ENCODE results near the gene REEP2. TPM values are rescaled to one million over a fixed set of nuclear protein-coding genes. Genes with fewer than 3 reads are reported as not detected.
"Not testable (repeated sequence)": the region's sequence is repeated elsewhere in the genome, so short reads cannot be mapped to it uniquely, and the experiment has no call there.

REEP2 gene
- total RNA-seq, 1 donor from 2014 or later: 1.7 TPM

DNA sequence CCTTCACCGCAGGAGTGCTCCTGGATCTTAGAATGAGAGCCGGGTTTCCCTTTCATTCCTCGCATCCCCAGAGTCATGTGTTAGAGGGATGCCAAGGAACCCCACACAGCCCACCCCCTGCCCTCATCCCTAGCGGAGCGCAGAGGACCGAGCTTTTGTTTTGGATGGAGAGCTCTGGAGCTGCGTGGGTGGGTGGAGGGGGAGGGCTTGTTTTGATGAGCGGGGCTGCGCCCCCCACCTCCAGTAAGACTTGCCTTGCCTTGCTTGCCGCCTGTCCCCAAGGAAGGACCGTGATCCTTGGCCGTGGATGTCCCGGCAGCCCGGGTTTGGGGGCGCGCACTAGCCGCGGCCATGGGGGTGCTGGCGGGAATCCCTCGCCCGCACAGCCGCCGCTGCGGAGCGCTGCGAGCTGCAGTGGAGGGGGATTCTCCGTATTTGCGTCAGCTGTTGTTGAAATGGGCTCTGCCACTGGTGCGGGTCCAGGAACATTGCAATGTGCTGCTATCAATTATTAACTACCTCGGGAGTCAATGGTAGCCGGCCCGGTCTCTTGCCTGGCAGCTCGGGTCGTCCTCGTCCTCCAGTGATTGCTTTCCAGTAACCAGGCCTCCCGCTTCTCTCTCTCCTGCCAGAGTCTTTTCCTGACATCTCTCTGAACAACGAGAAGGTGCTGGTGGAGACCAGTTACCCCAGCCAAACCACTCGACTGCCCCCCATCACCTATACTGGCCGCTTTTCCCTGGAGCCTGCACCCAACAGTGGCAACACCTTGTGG, 27.5 kb downstream of the REEP2 start:
- DNase-seq: no peak

DNA sequence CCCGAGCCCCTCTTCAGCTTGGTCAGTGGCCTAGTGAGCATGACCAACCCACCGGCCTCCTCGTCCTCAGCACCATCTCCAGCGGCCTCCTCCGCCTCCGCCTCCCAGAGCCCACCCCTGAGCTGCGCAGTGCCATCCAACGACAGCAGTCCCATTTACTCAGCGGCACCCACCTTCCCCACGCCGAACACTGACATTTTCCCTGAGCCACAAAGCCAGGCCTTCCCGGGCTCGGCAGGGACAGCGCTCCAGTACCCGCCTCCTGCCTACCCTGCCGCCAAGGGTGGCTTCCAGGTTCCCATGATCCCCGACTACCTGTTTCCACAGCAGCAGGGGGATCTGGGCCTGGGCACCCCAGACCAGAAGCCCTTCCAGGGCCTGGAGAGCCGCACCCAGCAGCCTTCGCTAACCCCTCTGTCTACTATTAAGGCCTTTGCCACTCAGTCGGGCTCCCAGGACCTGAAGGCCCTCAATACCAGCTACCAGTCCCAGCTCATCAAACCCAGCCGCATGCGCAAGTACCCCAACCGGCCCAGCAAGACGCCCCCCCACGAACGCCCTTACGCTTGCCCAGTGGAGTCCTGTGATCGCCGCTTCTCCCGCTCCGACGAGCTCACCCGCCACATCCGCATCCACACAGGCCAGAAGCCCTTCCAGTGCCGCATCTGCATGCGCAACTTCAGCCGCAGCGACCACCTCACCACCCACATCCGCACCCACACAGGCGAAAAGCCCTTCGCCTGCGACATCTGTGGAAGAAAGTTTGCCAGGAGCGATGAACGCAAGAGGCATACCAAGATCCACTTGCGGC, 28.2 kb downstream of the REEP2 start:
- no peak for DNase-seq

DNA sequence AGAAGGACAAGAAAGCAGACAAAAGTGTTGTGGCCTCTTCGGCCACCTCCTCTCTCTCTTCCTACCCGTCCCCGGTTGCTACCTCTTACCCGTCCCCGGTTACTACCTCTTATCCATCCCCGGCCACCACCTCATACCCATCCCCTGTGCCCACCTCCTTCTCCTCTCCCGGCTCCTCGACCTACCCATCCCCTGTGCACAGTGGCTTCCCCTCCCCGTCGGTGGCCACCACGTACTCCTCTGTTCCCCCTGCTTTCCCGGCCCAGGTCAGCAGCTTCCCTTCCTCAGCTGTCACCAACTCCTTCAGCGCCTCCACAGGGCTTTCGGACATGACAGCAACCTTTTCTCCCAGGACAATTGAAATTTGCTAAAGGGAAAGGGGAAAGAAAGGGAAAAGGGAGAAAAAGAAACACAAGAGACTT, 28.9 kb downstream of the REEP2 start:
- no peak for DNase-seq

DNA sequence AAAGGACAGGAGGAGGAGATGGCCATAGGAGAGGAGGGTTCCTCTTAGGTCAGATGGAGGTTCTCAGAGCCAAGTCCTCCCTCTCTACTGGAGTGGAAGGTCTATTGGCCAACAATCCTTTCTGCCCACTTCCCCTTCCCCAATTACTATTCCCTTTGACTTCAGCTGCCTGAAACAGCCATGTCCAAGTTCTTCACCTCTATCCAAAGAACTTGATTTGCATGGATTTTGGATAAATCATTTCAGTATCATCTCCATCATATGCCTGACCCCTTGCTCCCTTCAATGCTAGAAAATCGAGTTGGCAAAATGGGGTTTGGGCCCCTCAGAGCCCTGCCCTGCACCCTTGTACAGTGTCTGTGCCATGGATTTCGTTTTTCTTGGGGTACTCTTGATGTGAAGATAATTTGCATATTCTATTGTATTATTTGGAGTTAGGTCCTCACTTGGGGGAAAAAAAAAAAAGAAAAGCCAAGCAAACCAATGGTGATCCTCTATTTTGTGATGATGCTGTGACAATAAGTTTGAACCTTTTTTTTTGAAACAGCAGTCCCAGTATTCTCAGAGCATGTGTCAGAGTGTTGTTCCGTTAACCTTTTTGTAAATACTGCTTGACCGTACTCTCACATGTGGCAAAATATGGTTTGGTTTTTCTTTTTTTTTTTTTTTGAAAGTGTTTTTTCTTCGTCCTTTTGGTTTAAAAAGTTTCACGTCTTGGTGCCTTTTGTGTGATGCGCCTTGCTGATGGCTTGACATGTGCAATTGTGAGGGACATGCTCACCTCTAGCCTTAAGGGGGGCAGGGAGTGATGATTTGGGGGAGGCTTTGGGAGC, 29.5 kb downstream of the REEP2 start:
- no peak for DNase-seq

DNA sequence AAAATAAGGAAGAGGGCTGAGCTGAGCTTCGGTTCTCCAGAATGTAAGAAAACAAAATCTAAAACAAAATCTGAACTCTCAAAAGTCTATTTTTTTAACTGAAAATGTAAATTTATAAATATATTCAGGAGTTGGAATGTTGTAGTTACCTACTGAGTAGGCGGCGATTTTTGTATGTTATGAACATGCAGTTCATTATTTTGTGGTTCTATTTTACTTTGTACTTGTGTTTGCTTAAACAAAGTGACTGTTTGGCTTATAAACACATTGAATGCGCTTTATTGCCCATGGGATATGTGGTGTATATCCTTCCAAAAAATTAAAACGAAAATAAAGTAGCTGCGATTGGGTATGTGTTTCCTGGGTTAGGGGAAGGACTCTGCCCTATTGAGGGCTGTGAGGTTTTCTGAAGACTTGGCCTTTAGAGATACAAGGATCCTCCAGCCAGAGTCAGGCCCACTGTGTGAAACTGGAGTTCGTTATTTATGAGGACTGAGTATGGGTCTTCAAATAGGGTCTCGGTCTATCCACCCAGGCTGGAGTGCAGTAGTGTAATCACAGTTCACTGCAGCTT, 30.2 kb downstream of the REEP2 start:
- peak; percentile 77 for DNase-seq

DNA sequence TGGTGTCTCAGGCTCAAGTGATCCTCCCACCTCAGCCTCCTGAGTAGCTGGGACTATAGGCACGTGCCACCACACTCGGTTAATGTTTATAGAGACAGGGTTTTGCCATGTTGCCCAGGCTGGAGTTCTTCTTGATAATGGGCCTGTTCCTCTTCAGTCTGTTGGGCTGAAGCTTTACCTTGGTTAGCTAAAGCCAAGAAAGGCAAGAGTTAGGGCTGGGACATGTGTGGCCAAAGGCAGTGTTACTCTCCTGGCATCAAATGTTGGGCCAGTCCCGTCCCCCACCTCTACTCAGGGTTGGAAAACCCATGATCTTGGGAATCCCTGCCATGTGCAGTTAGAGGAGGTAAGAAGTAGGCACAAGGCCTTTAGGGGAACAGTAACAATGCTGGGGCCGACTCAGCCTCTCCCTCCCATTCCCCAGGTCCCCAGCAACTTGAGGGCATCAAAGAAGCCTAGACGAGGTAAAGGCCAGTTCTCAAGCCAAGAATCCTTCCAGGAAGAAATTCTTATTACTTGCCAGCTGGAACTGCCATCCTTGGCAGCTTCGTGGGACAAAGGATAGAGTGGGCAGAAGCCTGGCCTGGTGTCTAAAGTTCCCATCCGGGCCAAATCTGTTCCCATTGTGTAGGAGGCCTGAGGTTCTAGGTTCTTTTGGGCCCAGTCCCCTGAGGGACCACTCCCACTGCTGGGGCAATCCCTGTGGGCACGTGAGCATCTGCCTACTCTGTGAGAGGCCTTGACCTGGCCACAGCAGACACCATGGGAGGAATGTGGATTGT, 30.9 kb downstream of the REEP2 start:
- DNase-seq: peak; percentile 86

DNA sequence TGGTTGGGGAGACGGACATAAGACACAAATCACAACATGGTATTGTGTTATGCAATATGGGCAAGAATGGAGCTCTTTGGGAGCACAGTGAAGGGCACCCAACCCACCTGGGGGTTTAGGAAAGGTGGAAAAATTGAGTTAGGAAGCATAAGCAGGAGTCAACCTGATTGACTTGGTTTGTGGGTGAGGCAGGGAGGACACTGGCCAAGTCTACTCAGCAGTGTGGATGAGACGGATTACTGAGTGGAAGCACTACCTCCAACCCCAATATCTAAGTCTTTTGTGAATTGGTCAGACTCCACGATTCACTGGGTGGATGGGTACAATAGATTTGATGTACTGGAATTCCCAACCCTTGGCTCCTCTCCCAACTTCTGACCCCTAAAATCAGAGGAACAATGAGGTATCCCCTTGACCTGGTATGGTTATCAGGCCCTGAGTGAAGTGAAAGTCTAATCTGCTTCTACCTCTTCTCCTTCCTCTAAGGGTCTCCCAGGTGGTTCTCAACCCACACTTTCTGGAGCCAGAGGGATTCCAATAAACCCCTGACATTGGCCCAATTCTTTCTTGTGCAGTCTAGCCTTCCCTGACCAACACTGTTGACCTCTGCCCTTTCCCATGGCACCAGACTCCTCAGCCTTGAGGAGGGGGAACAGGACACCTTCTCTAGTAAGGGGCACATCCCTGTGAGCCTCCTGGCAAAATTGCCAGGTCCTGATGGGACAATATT, 31.6 kb downstream of the REEP2 start:
- peak; percentile 80 for DNase-seq

DNA sequence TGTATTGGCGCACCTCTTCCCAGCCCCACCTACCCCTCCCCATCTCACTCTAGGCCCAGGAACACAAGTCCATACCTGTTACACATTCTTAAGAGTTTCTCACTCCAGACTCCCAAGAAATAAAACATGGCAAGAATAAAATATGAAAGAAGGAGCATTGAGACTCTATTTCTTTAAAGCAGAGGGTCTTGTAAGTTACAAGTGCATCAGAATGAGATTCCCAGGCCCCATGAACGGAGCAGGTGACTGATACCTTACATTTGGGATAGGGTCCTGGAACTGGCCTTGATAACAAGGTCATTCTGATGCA, 32.1 kb downstream of the REEP2 start:
- no peak for DNase-seq

DNA sequence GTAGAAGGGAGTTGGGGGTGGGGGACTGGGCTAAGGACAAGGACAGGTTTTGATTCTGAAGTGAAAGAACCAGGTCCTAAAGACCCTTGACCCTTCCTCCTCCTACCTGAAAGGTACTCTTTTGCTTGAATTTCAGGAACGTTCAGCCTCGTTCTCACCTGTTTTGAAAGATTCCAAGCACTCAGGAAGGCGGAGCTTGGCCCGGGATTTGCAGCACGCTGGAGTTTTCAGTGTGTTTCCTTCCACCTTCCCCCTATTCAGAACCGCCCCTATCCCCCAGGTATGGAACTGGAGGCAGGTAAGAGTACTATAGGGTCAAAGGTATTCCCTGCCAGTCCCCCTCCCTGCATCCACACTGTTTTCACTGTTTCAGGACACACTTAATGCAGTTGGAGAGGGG, 33.5 kb downstream of the REEP2 start:
- no peak for DNase-seq

DNA sequence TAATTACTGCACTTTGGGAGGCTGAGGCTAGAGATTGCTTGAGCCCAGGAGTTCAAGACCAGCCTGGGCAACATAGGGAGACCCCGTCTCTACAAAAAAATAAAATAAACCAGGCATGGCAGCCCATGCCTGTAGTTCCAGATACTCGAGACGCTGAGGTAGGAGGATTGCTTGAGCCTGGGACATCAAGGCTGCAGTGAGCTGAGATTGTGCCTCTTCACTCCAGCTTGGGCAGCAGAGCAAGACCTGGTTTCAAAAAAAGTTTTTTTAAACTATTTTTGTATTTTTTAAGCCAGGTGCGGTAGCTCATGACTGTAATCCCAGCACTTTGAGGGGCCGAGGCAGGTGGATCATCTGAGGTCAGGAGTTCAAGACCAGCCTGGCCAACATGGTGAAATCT, 34.3 kb downstream of the REEP2 start:
- not testable (repeated sequence) for DNase-seq

DNA sequence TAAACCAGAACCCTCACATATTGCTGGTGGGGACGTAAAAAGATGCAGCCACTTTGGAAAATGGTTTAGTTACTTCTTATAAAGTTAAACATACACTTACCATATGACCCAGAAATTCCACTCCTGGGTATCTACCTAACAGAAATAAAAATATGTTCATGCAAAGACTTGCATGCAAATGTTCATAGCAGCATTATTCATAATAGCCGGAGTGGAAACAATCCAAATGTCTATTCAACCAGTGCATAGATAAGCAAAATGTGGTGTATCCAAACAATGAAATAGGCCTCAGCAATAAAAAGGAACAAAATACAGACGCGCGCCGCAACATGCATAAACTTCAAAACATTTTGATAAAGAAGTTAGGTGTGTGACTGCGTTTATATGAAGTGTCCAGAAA, 38.1 kb downstream of the REEP2 start:
- no peak for DNase-seq

DNA sequence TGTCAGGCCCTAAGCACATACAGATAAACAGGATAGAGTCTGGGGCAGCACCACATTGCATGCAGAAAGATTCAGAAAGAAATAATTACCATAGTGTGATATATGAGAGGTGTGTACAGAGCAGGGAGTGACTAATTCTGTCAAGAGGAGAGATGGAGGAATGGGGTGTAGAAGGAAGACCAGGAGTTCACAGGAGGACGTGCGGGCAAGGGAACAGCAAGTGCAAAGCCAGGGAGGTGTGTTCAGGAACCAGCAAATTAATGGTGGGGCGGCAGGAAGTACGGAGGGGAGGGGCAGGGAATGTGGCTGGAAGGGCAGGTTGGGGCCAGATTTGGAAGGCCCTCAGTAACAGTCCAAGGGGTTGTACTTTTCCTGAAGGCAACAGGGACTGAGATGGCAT, 43.8 kb downstream of the REEP2 start:
- DNase-seq: no peak

DNA sequence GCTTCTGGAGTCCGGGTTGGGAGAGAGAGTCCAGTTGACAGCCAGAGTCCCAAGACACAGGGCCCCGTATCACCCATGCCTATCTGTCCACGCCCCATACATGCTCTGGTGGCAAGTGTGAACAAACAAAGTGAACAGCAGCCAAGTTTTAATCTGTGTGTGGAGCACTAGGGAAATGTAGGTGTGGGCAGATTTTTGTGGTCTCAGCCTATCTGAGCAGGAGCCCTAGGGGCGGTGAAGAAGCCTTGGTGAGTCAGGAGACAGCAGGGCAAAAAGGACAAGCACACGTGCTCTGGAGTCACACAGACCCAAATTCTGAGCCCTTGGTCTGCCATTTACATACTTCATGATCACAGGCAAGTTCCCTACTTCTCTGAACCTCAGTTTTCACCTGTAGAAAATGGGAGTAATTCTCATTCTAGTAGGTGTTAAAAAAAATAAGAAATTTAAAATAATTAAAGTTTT, 49.7 kb downstream of the REEP2 start:
- DNase-seq: no peak

DNA sequence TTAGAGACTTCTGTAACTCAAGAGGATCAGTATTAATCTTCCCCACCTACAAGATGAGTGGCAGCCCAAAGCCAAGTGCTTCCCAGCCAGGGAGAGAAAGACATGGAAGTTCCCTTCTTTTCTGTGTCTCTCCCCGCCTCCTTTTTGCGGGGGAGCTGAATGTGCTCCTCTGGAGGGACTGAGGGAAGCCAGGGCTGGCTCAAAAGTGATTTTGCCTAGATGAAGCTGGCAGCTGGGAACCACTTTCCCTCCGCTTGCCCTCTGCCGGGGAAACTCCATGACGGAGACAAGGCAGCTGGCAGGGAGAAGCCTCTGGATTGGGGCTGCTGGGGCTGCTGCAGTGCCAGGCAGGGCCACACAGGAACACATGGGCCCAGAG, 50.8 kb downstream of the REEP2 start:
- no peak for DNase-seq

DNA sequence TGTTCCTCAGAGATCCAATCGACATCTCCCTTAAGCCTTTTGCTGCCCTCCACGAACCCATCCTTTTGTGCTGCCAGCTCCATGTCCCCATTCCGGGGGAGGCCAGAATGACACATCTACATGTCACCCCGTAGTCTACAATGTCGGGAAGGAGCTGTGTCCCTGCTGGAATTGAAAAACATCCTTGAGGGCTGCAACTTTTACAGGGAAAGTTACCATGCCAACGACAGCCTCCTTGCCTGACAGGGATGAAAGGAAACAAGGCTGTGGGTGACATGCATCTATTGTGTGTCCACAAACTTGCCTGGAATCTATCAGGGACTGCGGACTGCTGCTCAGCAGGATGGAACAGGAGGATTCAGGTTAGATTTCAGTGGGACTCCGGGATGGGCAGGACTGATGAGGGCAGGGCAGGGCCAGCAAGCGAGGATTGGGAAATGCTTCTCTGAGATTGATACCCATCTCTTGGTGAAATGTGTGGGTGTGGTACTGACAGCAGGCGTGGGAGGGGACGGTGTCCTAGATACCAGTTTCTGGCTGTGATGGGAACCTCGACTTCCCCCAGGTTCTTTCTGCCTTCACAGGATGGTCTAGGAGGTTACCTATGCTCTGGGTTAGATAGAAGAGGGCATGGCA, 51.9 kb downstream of the REEP2 start:
- DNase-seq: no peak

DNA sequence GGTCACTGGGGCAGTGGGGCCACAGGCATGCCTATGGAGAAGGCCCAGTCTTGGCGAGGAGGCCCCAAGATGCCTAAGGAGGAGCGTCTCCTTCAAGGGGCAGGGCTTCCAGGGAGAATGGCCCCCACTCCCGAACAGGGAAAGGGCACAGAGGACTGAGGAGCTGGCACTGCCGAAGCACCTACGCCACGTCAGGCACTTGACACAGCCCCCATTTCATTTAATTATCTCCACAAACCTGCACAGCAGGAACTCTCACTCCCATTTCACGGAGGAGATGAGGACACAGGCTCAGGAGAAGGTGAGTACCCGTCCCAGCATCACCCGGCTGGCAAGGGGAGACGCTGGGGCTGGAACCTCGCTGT, 52.4 kb downstream of the REEP2 start:
- no peak for DNase-seq

DNA sequence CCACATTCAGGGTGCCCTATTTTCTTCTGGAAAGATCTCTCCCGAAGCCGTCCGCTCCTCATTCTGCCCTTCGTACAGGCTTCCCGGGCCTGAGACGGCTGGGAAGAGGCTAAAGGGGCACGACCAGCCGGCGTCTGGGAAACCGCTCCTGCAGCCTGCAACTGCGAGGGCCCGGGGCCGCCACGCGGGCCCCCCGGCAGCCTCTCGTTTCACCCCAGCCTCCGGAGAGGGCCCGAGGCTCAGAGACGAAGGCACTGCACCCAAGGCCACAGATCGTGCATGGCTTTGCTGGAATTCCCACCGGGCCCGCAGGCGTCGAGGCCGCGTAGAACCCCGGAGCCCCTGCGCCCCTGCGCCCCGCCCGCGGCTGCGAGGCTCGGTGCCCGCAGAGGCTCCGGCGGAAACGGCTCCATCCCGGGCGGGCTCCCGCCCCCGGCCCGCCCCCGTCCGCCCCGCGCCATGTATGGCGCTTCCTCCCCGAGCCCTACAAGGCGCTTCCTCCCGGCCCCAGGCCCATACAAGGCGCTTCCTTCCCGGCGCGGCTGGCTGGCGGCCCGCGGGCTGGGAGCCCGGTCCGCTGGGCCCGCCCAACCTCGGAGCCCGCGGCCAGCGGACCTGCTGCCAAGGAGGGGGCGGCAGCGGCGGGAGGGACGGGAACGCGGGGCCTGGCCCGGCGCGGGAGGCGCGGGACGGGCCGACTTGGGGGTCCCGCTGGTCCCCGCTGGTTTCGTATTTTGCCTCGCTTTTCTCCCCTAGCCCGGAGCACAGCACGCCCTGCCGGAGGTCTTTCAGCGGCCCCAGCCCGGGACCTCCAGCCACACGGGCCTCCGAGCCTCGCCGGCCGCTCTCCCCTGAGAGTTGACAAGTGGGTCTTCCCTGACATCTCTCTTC, 53.1 kb downstream of the REEP2 start:
- DNase-seq: peak; percentile 79

DNA sequence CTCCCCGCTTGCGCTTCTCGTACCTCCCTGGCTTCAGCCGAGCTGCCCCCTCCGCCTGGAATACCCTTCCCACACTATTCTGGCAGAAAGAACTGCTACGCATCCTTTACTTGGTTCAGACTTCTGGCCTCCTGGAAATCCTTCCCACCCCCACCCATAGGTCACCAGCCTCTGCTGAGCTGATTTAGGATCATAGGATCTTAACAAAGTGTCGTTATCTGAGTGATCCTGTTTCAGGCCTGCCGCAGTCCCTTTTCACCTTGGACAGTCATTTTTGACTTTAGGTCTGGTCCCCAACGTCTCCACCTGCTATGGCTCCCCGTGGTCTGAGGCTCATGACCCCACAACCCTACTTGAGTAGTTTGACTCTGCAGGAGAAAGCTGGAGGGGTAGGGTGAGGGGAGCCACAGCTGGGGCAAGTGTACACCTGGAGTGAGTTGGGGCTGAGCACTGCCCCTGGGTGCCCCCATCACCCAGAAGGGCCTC, 53.7 kb downstream of the REEP2 start:
- no peak for DNase-seq

DNA sequence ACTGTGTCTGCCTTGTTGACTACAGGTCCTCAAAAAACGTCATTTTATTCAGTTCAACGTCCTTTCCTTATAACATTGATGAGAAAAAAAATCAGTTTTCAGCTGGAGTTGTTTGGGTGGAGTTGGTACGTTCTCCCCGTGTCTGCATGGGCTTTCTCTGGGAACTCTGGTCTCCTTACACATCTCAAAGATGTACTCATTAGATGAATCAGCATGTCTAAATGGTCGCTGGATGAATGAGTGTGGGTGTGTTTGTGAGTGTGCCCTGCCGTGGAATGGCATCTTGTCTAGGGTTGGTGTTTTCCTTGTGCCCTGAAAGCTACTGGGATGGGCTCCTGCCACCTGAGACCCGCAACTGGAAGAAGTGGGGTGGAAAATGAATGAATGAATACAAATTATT, 56.5 kb downstream of the REEP2 start:
- no peak for DNase-seq

Data from skin of body (tissue), 2 donors.